Loucy (cell line): ENCODE measurements around the gene ZRANB1.
A peak's percentile ranks its signal among the peaks of the same experiment; 100 is the strongest.

Experiments used
- H2AFZ ChIP-seq: fragments of 200-600 bp; sonication (generic); 2 replicates; pipeline ENCODE4 v1.6.0; 2016; ENCODE audit warnings: antibody characterized with exemption, mild to moderate bottlenecking, low read length, moderate library complexity
- H3F3A ChIP-seq: fragments of 200-600 bp; 2 replicates; pipeline ENCODE4 v1.6.0; 2016; ENCODE audit warnings: antibody characterized with exemption, low read depth, mild to moderate bottlenecking
- H3K27me3 ChIP-seq: fragments of 200-600 bp; sonication (generic); 2 replicates; pipeline ENCODE4 v1.6.1; 2014; ENCODE audit warnings: low read length, mild to moderate bottlenecking; ENCODE audit not compliant: insufficient read depth, poor library complexity, severe bottlenecking
- H3K36me3 ChIP-seq: fragments of 200-600 bp; sonication (generic); 2 replicates; pipeline ENCODE4 v1.6.1; 2016; ENCODE audit warnings: low read length; ENCODE audit not compliant: insufficient read depth
- H3K4me1 ChIP-seq: fragments of 200-600 bp; sonication (generic); 2 replicates; pipeline ENCODE4 v1.5.1; 2014; ENCODE audit warnings: low read length, mild to moderate bottlenecking; ENCODE audit not compliant: insufficient read depth, poor library complexity, severe bottlenecking
- H3K4me2 ChIP-seq: fragments of 200-600 bp; sonication (generic); 2 replicates; pipeline ENCODE4 v1.6.0; 2014; ENCODE audit warnings: antibody characterized with exemption, low read length, low read depth, mild to moderate bottlenecking; ENCODE audit not compliant: poor library complexity, severe bottlenecking
- H3K4me3 ChIP-seq: fragments of 200-600 bp; sonication (generic); 2 replicates; pipeline ENCODE4 v1.5.1; 2014; ENCODE audit warnings: low read length, mild to moderate bottlenecking, mixed read lengths; ENCODE audit not compliant: poor library complexity, severe bottlenecking
- H3K79me2 ChIP-seq: fragments of 200-600 bp; sonication (generic); 2 replicates; pipeline ENCODE4 v1.6.1; 2014; ENCODE audit warnings: low read length; ENCODE audit not compliant: insufficient read depth
- H3K9ac ChIP-seq: fragments of 200-600 bp; sonication (generic); 2 replicates; pipeline ENCODE4 v1.6.0; 2014; ENCODE audit warnings: mild to moderate bottlenecking, low read depth, low read length, moderate library complexity; ENCODE audit not compliant: poor library complexity, severe bottlenecking
- H3K9me2 ChIP-seq: fragments of 200-600 bp; sonication (generic); replicated peaks from 2 replicates; pipeline ENCODE4 v1.6.1; 2016; ENCODE audit warnings: low read depth, low read length, mixed read lengths
- H3K9me3 ChIP-seq: fragments of 200-600 bp; sonication (generic); 2 replicates; pipeline ENCODE4 v1.6.1; 2014; ENCODE audit warnings: mild to moderate bottlenecking, antibody characterized with exemption, low read length, low read depth; ENCODE audit not compliant: insufficient read depth
- H4K20me1 ChIP-seq: fragments of 200-600 bp; sonication (generic); 2 replicates; pipeline ENCODE4 v1.6.0; 2014; ENCODE audit warnings: antibody characterized with exemption, low read length, mild to moderate bottlenecking; ENCODE audit not compliant: insufficient read depth, poor library complexity, severe bottlenecking
- EZH2phosphoT487 ChIP-seq: fragments of 200-600 bp; IDR thresholded peaks from 2 replicates; pipeline ENCODE4 v1.6.1; 2018; ENCODE audit warnings: antibody characterized with exemption, mild to moderate bottlenecking, moderate library complexity, borderline replicate concordance
- TF ChIP-seq, protein P1 (sequence below): fragments of 200-600 bp; sonication (generic); conservative IDR thresholded peaks from 2 replicates; pipeline ENCODE4 v1.5.1; 2014; ENCODE audit warnings: mild to moderate bottlenecking, antibody characterized with exemption, low read length

The ZRANB1 gene

GRCh38 chr10:124918906-124919305 lies 23.0 kb upstream of the ZRANB1 start:
- H3K4me2 ChIP-seq: peak overlapping the region; percentile 79
- peaks cover 44% of the 10 kb centered on the region for H4K20me1 ChIP-seq
- peak overlapping the region; percentile 93 for H3K4me3 ChIP-seq
- peaks cover 70% of the 10 kb centered on the region for H3K79me2 ChIP-seq
- no peaks in the 10 kb centered on the region for H3K27me3 ChIP-seq
- peaks cover 29% of the 10 kb centered on the region for H3K4me1 ChIP-seq
- no peak overlapping the region for H2AFZ ChIP-seq
- no peaks in the 10 kb centered on the region for H3K9me2 ChIP-seq
- H3K36me3 ChIP-seq: no peaks in the 10 kb centered on the region; the same call in 1 of the 2 replicates
- TF ChIP-seq, protein P1, sequence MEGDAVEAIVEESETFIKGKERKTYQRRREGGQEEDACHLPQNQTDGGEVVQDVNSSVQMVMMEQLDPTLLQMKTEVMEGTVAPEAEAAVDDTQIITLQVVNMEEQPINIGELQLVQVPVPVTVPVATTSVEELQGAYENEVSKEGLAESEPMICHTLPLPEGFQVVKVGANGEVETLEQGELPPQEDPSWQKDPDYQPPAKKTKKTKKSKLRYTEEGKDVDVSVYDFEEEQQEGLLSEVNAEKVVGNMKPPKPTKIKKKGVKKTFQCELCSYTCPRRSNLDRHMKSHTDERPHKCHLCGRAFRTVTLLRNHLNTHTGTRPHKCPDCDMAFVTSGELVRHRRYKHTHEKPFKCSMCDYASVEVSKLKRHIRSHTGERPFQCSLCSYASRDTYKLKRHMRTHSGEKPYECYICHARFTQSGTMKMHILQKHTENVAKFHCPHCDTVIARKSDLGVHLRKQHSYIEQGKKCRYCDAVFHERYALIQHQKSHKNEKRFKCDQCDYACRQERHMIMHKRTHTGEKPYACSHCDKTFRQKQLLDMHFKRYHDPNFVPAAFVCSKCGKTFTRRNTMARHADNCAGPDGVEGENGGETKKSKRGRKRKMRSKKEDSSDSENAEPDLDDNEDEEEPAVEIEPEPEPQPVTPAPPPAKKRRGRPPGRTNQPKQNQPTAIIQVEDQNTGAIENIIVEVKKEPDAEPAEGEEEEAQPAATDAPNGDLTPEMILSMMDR: no peak
- no peak for TF ChIP-seq EZH2phosphoT487
- H3K9me3 ChIP-seq: no peaks in the 10 kb centered on the region
- no peaks in the 10 kb centered on the region for H3F3A ChIP-seq
- peak overlapping the region; percentile 90 for H3K9ac ChIP-seq

- H3K9me2 ChIP-seq: no peaks in the 10 kb centered on the region
- H3K9ac ChIP-seq: no peak overlapping the region
- no peak overlapping the region for H2AFZ ChIP-seq
- peak overlapping the region; percentile 72 for H3K4me2 ChIP-seq
- no peak for TF ChIP-seq EZH2phosphoT487
- TF ChIP-seq, protein P1: no peak
- peaks cover 63% of the 10 kb centered on the region for H4K20me1 ChIP-seq
- H3K79me2 ChIP-seq: peaks cover 86% of the 10 kb centered on the region
- no peaks in the 10 kb centered on the region for H3K27me3 ChIP-seq
- H3K36me3 ChIP-seq: no peaks in the 10 kb centered on the region; the same call in 1 of the 2 replicates
- no peaks in the 10 kb centered on the region for H3F3A ChIP-seq
- peak overlapping the region; percentile 62 for H3K4me3 ChIP-seq
- H3K4me1 ChIP-seq: peaks cover 25% of the 10 kb centered on the region
- H3K9me3 ChIP-seq: no peaks in the 10 kb centered on the region
These were observed 20.7 kb upstream of the ZRANB1 start for GRCh38 chr10:124921261-124921660.

GRCh38 chr10:124923684-124924083 lies 18.2 kb upstream of the ZRANB1 start:
- Histone ChIP-seq H3K9me3 (no peaks in the 10 kb centered on the region), H3K4me3 (no peak overlapping the region), H3F3A (no peaks in the 10 kb centered on the region), H3K9me2 (no peaks in the 10 kb centered on the region), H4K20me1 (peaks cover 65% of the 10 kb centered on the region), H3K36me3 (no peaks in the 10 kb centered on the region; the same call in 1 of the 2 replicates), H3K4me2 (no peak overlapping the region), H2AFZ (no peak overlapping the region), H3K79me2 (peaks cover 95% of the 10 kb centered on the region), H3K9ac (no peak overlapping the region), H3K27me3 (no peaks in the 10 kb centered on the region), H3K4me1 (peaks cover 19% of the 10 kb centered on the region)
- no peak for TF ChIP-seq EZH2phosphoT487
- TF ChIP-seq, protein P1: no peak
